ENCODE measurements around the gene ARID3B.

ARID3B gene

GRCh38 chr15:74643665-74644204 is 102.7 kb downstream of the ARID3B start:
- no peak for DNase-seq (ENCODE audit: low read depth)

- DNase-seq (ENCODE audit: low read depth), result no peak
Observed at GRCh38 chr15:74646480-74646879, 105.5 kb downstream of the ARID3B start.
